Astrocyte (in vitro differentiated cells and primary cell): ENCODE results near the gene TMEM203. TPM values are rescaled to one million over a fixed set of nuclear protein-coding genes. Genes with fewer than 3 reads are reported as not detected.

Source experiments
- DNase-seq: peaks from one replicate; pipeline ENCODE4 v3.0.0-alpha.2; 2010; ENCODE audit warnings: low read depth
- FAIRE-seq: peaks from 2 replicates; lab custom pipeline; 2011; peaks lifted over from hg19 to GRCh38; lab: Jason Lieb, UNC
- H2AFZ ChIP-seq: 2 replicates; pipeline ENCODE4 v1.6.0; 2012; ENCODE audit warnings: low read depth, low read length, inconsistent platforms
- H3K27ac ChIP-seq: 2 replicates; pipeline ENCODE4 v1.5.1; 2011; ENCODE audit warnings: low read depth, low read length, inconsistent platforms
- H3K27me3 ChIP-seq: 2 replicates; pipeline ENCODE4 v1.6.0; 2011; ENCODE audit warnings: low read length, inconsistent platforms; ENCODE audit not compliant: insufficient read depth
- H3K36me3 ChIP-seq: 2 replicates; pipeline ENCODE4 v1.5.1; 2011; ENCODE audit warnings: low read length, inconsistent platforms; ENCODE audit not compliant: insufficient read depth
- H3K4me1 ChIP-seq: 2 replicates; pipeline ENCODE4 v1.5.1; 2011; ENCODE audit warnings: low read length, inconsistent platforms; ENCODE audit not compliant: insufficient read depth
- H3K4me2 ChIP-seq: 2 replicates; pipeline ENCODE4 v1.6.0; 2012; ENCODE audit warnings: low read length, inconsistent platforms
- H3K4me3 ChIP-seq: 2 replicates; pipeline ENCODE4 v1.5.1; 2011; ENCODE audit warnings: low read depth, mild to moderate bottlenecking, low read length, inconsistent platforms; ENCODE audit not compliant: insufficient read depth
- H3K79me2 ChIP-seq: 2 replicates; pipeline ENCODE4 v1.6.0; 2012; ENCODE audit warnings: mild to moderate bottlenecking, low read length, inconsistent platforms; ENCODE audit not compliant: insufficient read depth
- H3K9ac ChIP-seq: 2 replicates; pipeline ENCODE4 v1.6.0; 2012; ENCODE audit warnings: mild to moderate bottlenecking, low read length, inconsistent platforms
- H3K9me3 ChIP-seq: 2 replicates; pipeline ENCODE4 v1.5.1; 2012; ENCODE audit warnings: low read depth, mild to moderate bottlenecking, low read length, inconsistent platforms; ENCODE audit not compliant: insufficient read depth
- H4K20me1 ChIP-seq: 2 replicates; pipeline ENCODE4 v1.6.0; 2012; ENCODE audit warnings: low read length, inconsistent platforms; ENCODE audit not compliant: insufficient read depth
- H3K27ac Mint-ChIP-seq: one replicate; pipeline ENCODE4 v1.8.0; 2021; ENCODE audit warnings: mild to moderate bottlenecking, mixed read lengths; ENCODE audit not compliant: unreplicated experiment
- H3K27me3 Mint-ChIP-seq: one replicate; pipeline ENCODE4 v1.8.0; 2021; ENCODE audit warnings: low read depth, mixed read lengths; ENCODE audit not compliant: unreplicated experiment
- H3K36me3 Mint-ChIP-seq: one replicate; pipeline ENCODE4 v1.8.0; 2021; ENCODE audit warnings: low read depth, mixed read lengths; ENCODE audit not compliant: unreplicated experiment
- H3K4me1 Mint-ChIP-seq: one replicate; pipeline ENCODE4 v1.8.0; 2021; ENCODE audit warnings: low read depth, mixed read lengths; ENCODE audit not compliant: unreplicated experiment
- H3K4me3 Mint-ChIP-seq: one replicate; pipeline ENCODE4 v1.8.0; 2021; ENCODE audit warnings: mild to moderate bottlenecking, moderate library complexity, mixed read lengths; ENCODE audit not compliant: unreplicated experiment
- H3K9me3 Mint-ChIP-seq: one replicate; pipeline ENCODE4 v1.8.0; 2021; ENCODE audit warnings: mild to moderate bottlenecking, mixed read lengths; ENCODE audit not compliant: unreplicated experiment
- EZH2 ChIP-seq: IDR thresholded peaks from 2 replicates; pipeline ENCODE4 v1.6.1; 2012; ENCODE audit warnings: mild to moderate bottlenecking, low read length, inconsistent platforms; ENCODE audit not compliant: insufficient read depth
- total RNA-seq: library from RNA; stranded (reverse); gene quantifications from 2 replicates; pipeline ENCODE4 v1.2.1, GENCODE V29; 2021
- TF ChIP-seq, protein P1 (sequence below): IDR thresholded peaks from 2 replicates; pipeline ENCODE4 v1.5.1; 2011; ENCODE audit warnings: low read depth, mild to moderate bottlenecking, inconsistent platforms, low read length, moderate library complexity; ENCODE audit not compliant: insufficient read depth

The TMEM203 gene
- total RNA-seq, 1 donor from 2014 or later, result 28.7 TPM

DNA sequence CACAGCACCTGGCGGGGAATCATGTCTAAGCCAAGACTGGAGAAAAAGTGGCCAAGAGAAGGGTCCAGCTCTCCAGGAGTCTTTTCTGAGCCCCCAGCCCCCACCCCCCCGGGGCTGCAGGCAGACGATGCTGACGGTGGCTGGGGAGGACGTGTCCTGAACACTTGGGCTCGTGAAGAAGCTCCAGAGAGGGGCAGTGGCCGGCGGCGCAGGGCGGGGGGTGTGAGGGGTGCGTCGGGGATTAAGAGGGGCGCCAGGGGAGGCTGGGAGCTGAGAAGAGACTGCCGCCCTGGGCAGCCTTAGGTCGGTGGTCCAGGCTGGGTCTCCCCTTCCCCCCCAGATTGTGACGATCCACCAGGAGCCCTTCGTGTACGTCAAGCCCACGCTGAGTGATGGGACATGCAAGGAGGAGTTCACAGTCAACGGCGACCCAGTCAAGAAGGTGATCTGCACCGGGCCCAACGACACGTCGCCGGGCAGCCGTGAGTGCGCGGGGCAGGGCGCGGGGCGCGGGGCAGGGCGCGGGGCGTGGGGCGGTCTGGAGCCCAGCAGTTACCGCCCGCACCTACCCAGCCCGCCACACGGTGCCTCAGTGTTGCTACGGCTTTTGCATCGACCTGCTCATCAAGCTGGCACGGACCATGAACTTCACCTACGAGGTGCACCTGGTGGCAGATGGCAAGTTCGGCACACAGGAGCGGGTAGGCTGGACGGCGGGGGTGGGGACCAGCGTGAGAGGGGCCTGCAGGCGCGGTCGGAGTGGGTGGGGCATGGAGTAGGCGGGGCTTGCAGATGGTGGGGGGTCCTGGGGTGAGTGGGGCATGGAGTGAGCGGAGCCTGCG is 44.5 kb downstream of the TMEM203 start:
- peaks cover 39% of the 10 kb centered on the region for H3K27me3 ChIP-seq
- H2AFZ ChIP-seq, result no peak overlapping the region
- Mint-ChIP-seq H3K27me3 (peaks cover 65% of the 10 kb centered on the region), H3K36me3 (no peaks in the 10 kb centered on the region), H3K9me3 (no peaks in the 10 kb centered on the region), H3K4me3 (no peak overlapping the region), H3K27ac (no peak overlapping the region), H3K4me1 (peaks cover 2% of the 10 kb centered on the region)
- no peak overlapping the region for H3K4me2 ChIP-seq
- FAIRE-seq (no peak), DNase-seq (no peak)
- H3K36me3 ChIP-seq, result no peaks in the 10 kb centered on the region
- peak; percentile 56 for TF ChIP-seq EZH2
- TF ChIP-seq, protein P1, sequence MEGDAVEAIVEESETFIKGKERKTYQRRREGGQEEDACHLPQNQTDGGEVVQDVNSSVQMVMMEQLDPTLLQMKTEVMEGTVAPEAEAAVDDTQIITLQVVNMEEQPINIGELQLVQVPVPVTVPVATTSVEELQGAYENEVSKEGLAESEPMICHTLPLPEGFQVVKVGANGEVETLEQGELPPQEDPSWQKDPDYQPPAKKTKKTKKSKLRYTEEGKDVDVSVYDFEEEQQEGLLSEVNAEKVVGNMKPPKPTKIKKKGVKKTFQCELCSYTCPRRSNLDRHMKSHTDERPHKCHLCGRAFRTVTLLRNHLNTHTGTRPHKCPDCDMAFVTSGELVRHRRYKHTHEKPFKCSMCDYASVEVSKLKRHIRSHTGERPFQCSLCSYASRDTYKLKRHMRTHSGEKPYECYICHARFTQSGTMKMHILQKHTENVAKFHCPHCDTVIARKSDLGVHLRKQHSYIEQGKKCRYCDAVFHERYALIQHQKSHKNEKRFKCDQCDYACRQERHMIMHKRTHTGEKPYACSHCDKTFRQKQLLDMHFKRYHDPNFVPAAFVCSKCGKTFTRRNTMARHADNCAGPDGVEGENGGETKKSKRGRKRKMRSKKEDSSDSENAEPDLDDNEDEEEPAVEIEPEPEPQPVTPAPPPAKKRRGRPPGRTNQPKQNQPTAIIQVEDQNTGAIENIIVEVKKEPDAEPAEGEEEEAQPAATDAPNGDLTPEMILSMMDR, result no peak
- no peak overlapping the region for H3K4me3 ChIP-seq
- H3K9ac ChIP-seq, result no peak overlapping the region
- no peaks in the 10 kb centered on the region for H3K79me2 ChIP-seq
- H3K27ac ChIP-seq, result no peak overlapping the region
- H3K9me3 ChIP-seq, result no peaks in the 10 kb centered on the region
- H4K20me1 ChIP-seq, result no peaks in the 10 kb centered on the region
- peaks cover 4% of the 10 kb centered on the region for H3K4me1 ChIP-seq

DNA sequence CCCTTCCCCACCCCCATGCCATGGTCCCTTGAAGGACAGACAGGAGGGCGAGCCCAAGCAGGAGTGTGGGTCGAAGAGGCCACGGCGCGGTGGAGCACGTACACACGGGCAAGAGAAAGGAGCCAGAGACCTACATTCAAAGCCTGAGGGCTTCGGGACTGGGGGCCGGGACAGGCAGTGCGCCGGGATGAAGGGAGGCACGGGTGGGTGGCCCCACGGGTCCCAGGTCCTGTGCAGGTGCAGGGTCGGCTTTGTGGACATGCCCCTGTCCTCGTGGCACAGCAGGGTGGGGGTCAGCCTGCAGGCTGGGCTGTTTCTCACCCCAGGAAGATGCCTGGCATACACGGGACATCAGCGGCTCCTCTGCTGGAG is 45.4 kb downstream of the TMEM203 start:
- TF ChIP-seq, protein P1, result no peak
- no peak for TF ChIP-seq EZH2
- no peak overlapping the region for H3K4me3 Mint-ChIP-seq
- H3K27me3 Mint-ChIP-seq, result peaks cover 65% of the 10 kb centered on the region
- H3K27ac ChIP-seq, result no peak overlapping the region
- no peaks in the 10 kb centered on the region for H3K36me3 ChIP-seq
- H3K27me3 ChIP-seq, result peaks cover 37% of the 10 kb centered on the region
- no peaks in the 10 kb centered on the region for H3K9me3 ChIP-seq
- H3K4me1 ChIP-seq, result peaks cover 4% of the 10 kb centered on the region
- no peaks in the 10 kb centered on the region for H3K9me3 Mint-ChIP-seq
- no peak overlapping the region for H3K9ac ChIP-seq
- H3K79me2 ChIP-seq, result no peaks in the 10 kb centered on the region
- no peaks in the 10 kb centered on the region for H4K20me1 ChIP-seq
- DNase-seq (no peak), FAIRE-seq (no peak)
- H3K4me1 Mint-ChIP-seq, result peaks cover 2% of the 10 kb centered on the region
- no peaks in the 10 kb centered on the region for H3K36me3 Mint-ChIP-seq
- H3K27ac Mint-ChIP-seq, result no peak overlapping the region
- no peak overlapping the region for H2AFZ ChIP-seq
- H3K4me2 ChIP-seq, result no peak overlapping the region
- H3K4me3 ChIP-seq, result no peak overlapping the region
